ENCODE data around the gene ZNF432.

ZNF432 gene

GRCh38 chr19:52007806-52008557 is 40.7 kb downstream of the ZNF432 start, which contains the start of gene ZNF615:
Gene ZNF615 (minus strand): TSS chr19:52008211. CDS start chr19:52003711, 4,500 bp downstream.
- peak; percentile 93 for DNase-seq (ENCODE audit: low spot score)

GRCh38 chr19:52007451-52007805 is 41.2 kb downstream of the ZNF432 start:
- no peak for DNase-seq (ENCODE audit: low spot score)

GRCh38 chr19:51994048-51994644 is 54.5 kb downstream of the ZNF432 start:
- DNase-seq (ENCODE audit: low spot score): no peak

- no peak for DNase-seq (ENCODE audit: low spot score)
These were observed 55.2 kb downstream of the ZNF432 start for GRCh38 chr19:51993422-51993821.

GRCh38 chr19:51986309-51987291 is 62.0 kb downstream of the ZNF432 start, which contains the start of gene ZNF350:
Gene ZNF350 (minus strand): TSS chr19:51986840. CDS start chr19:51974360, 12,480 bp downstream.
- DNase-seq (ENCODE audit: low spot score): peak; percentile 97

- no peak for DNase-seq (ENCODE audit: low spot score)
These were observed 65.3 kb downstream of the ZNF432 start for GRCh38 chr19:51983361-51983760.
